Measurements from ENCODE around the gene TET1.
"Not testable (repeated sequence)": the region's sequence is repeated elsewhere in the genome, so short reads cannot be mapped to it uniquely, and the experiment has no call there.

- TF ChIP-seq, protein P1, sequence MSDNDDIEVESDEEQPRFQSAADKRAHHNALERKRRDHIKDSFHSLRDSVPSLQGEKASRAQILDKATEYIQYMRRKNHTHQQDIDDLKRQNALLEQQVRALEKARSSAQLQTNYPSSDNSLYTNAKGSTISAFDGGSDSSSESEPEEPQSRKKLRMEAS (IDR thresholded peaks at IDR 0.05), result not testable (repeated sequence)
- not testable (repeated sequence) for TF ChIP-seq GABPA (IDR thresholded peaks at IDR 0.05 in 1 of 2, conservative IDR thresholded peaks at IDR 0.05 in 1 of 2); REST (IDR thresholded peaks at IDR 0.05); RAD21 (IDR thresholded peaks at IDR 0.05); SP1 (IDR thresholded peaks at IDR 0.05); EGR1 (IDR thresholded peaks at IDR 0.05; ENCODE audit: low read depth in 2 of 2); TAF1 (conservative IDR thresholded peaks at IDR 0.05); FOXA1 (IDR thresholded peaks at IDR 0.05); RXRA (IDR thresholded peaks at IDR 0.05); JUND (IDR thresholded peaks at IDR 0.05)
- TF ChIP-seq, protein P2, sequence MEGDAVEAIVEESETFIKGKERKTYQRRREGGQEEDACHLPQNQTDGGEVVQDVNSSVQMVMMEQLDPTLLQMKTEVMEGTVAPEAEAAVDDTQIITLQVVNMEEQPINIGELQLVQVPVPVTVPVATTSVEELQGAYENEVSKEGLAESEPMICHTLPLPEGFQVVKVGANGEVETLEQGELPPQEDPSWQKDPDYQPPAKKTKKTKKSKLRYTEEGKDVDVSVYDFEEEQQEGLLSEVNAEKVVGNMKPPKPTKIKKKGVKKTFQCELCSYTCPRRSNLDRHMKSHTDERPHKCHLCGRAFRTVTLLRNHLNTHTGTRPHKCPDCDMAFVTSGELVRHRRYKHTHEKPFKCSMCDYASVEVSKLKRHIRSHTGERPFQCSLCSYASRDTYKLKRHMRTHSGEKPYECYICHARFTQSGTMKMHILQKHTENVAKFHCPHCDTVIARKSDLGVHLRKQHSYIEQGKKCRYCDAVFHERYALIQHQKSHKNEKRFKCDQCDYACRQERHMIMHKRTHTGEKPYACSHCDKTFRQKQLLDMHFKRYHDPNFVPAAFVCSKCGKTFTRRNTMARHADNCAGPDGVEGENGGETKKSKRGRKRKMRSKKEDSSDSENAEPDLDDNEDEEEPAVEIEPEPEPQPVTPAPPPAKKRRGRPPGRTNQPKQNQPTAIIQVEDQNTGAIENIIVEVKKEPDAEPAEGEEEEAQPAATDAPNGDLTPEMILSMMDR (IDR thresholded peaks at IDR 0.05; ENCODE audit: low read depth, low read length, missing input control), result not testable (repeated sequence)
- TF ChIP-seq, protein P3, sequence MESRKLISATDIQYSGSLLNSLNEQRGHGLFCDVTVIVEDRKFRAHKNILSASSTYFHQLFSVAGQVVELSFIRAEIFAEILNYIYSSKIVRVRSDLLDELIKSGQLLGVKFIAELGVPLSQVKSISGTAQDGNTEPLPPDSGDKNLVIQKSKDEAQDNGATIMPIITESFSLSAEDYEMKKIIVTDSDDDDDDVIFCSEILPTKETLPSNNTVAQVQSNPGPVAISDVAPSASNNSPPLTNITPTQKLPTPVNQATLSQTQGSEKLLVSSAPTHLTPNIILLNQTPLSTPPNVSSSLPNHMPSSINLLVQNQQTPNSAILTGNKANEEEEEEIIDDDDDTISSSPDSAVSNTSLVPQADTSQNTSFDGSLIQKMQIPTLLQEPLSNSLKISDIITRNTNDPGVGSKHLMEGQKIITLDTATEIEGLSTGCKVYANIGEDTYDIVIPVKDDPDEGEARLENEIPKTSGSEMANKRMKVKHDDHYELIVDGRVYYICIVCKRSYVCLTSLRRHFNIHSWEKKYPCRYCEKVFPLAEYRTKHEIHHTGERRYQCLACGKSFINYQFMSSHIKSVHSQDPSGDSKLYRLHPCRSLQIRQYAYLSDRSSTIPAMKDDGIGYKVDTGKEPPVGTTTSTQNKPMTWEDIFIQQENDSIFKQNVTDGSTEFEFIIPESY (IDR thresholded peaks at IDR 0.05), result not testable (repeated sequence)
Measured at GRCh38 chr10:68713065-68713464, 152.9 kb downstream of the TET1 start.
